NCI-H2227 (cell line): ENCODE results near the gene BEAN1.
A peak's percentile ranks its signal among the peaks of the same experiment; 100 is the strongest.

Experiments
- DNase-seq: peaks from one replicate; lab custom pipeline; 2025; ENCODE audit not compliant: unreplicated experiment; lab: John Stamatoyannopoulos, UW

BEAN1 gene

DNA sequence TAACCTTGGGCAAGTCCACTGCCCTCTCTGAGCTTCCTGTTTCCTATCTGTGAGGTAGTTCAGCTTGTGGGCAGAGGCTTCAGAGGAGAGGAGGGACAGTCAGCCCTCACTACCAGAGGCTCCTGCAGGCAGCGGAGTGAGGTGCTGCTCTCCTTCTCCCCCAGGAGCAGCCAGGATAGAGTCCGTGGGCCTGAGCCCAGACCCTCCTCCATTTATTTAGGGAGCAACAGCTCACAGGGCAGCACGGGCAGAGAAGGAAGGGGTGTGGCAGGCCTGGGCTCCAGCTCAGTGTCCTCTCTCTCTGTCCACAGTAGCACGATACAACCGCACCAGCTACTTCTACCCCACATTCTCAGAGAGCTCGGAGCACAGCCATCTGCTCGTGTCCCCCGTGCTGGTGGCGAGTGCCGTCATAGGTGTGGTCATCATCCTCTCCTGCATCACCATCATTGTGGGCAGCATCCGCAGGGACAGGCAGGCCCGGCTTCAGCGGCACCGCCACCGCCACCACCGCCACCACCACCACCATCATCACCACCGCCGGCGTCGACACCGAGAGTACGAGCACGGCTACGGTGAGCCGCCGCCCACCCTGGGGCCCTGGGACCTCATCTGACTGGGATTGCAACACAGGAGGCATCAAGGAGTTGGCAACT, 42.3 kb downstream of the BEAN1 start:
- DNase-seq, result no peak

DNA sequence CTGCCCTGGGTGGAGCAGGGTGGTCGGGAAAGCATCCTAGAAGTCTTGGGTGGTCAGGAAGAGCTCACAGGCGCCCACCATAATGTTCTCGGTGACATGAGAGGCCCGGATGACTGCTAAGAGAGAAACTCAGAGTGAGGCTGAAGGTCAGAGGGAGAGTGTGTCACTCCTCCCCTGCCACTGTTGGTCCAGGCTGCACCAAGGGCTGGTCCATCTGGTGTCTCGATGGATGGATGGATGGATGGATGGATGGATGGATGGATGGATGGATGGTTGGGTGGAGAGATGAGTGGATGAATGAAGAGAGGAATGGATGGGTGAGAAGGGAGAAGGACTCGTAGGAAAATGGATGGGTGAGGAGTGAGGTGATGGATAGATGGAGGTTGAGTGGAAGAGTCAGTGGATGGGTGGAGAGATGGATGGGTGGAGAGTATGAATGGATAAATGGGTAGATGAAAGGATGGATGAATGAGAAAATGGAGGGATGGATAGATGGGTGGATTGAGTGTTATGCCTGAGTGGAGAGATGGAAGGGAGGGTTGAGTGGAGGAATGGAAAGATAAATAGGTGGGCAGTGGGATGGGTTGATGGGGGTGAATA, 43.0 kb downstream of the BEAN1 start:
- no peak for DNase-seq

DNA sequence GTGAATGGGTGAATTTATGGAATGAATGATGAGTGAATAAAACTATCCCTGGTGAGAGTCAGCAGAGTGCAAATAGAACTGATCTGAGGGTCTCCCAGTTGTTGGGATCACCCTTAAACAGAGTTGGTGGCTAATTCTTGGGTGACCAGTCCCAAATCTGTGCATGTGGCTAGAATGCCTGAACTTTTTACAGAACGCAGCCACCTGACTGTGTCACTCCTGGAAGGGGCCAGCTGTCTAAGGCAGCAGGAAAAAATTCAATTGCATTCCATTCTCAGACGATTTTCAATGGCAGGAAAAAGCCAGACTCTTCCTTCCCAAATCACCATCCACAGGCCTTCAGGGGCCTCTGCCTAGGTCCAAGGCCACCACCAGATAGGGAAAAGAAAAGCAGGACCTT, 43.5 kb downstream of the BEAN1 start:
- no peak for DNase-seq

DNA sequence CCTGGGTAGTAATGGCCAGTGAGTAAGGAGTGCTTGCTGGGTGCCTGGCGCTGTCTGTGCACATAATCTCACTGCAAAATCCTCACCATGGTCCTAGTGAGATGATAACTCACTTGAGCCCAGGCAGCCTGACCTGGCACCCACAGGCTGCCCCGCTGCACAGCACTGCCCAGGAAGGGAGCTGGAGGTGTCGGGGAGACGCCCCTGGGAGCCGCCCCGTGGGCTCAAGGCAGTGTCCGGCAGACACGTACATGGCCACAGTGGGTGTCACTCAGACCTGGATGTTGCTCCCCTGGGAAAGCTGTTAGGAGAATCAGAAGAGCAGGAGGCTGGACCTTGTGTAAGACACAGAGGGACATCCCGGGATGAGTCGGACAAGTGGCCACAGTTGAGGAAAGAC, 44.2 kb downstream of the BEAN1 start:
- DNase-seq, result no peak

DNA sequence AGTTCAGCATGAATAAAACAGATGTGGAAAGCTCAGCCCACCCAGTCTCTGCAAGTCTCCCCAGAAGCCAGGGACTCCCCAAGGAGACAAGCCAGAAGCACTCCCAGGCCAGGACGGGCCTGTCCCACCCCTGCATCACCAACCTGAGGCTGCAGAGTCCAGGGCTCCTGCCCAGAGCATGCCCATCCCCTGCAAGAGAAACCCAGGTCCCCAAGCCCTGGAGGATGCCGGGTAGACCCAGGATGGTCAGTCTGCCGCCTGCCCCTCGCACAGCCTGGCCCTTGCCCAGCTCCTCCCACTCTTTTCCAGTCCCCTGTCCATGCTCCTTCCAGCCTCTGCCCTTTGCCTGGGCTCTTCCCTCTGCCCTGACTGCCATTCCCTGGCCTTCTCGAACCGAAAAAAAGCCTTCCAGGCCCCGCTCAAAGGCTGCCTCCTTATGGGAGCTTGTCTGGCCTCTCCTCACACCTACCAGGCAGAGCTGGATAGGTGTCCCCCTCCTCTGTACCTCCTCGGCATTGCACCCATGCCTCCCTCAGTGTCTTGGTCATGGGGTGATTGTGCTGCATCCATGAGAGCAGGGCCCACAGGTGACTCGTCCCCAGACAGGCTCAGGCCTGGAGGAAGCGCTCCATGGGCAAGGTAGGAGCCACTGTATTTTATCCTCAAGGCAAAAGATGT, 44.8 kb downstream of the BEAN1 start:
- no peak for DNase-seq

DNA sequence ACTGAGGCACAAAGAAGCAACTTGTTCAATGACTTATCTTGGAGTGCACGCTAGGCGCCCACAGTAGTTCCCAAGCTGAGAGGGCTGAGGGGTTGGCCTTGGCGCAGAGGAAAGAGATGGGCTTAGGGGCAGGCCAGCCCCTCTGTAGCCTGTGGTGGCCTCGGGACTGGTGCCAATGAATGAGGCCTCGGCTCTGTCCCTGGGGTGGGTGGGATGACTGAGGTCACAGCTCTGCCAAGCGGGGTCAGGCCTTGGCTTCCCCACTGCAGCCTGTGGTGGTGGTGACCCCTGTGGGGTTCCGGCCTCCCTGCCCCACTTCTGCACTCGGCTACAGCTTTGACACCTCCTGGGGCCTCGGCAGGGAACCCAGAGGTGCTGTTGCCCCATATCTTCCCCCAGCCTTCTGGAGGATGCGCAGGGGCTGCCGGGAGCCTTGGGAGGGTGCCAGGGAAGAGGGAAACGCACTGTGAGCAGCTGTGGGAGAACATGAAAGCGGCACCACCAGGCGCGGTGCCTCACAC, 46.0 kb downstream of the BEAN1 start:
- DNase-seq, result no peak

DNA sequence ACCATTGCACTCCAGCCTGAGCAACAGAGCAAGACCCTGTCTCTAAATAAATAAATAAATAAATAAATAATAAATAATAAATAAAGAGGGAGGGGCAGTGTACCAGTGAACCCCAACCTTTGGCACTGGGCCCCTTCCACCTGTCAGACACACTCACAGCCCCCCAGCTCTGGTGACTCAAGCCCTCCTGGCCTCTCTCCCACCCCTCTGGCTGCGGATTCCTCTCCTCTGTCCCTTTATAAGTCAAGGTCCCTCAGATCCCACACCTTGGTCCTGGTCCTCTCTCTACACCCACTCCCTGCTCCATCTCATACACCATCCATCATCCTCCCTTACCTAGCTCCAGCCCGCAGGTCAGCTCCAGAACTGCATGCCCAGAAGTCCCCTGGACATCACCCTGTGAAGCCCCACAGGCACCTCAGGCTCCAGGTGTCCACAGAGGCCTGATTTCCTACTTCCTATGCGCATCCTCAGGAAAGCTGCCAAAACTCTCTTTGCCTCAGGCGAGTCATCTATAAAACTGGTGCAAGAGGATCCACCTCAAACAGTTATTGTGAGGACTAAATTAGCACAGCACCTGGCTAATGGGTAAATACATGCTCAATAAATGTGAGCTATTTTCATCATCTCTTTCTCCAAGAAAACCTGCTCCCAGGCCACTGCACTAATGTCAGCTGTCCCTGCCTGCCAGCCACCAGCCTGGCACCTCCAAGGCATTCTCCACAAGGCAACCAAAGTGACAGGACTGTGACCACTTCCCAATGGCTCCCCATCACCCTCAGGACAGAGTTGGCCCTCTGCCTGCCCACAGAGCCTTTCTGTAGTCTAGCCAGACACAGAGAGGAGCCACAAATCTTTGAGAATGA, 46.8 kb downstream of the BEAN1 start:
- no peak for DNase-seq

DNA sequence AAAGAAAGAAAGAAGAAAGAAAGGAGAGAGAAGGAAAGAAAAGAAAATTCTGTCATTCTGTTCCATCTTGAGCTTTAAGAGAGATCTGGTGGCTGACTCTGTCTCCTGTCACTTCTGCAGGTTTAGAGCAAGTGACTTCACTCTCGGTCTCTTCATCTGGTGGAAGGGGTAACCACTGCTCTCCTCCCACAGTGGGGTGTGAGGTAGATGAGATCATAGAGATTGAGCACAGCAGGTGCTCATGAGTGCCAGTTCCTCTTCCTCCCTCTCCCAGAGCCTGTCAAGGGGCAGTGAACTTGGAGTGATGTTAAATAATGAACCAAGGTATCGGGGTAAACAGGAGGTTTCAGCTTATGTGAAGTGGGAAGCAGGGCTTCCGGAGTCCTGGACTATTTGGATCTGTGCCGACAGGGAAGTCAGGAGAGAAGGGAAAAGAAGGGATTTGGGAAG, 47.7 kb downstream of the BEAN1 start:
- DNase-seq, result no peak

DNA sequence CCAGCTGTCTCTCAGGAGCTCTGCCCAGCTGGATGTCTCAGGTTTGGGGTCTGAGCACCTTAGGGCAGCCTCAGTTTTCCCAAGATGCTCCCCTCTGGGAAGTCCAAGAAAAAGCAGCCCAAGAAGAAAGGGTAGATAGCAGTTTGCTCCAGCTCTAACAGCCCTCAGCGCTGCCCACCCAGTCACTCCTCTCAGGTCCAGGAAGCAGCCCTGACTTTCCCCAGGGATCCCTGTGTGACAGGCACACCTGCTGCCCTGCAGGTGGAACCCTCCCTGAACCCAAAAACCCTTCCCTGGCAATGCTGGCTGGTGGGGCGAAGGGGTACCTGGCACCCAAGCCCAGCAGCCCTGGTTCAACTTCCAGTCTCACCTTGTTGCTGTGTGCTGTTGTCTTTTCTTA, 48.1 kb downstream of the BEAN1 start:
- no peak for DNase-seq

DNA sequence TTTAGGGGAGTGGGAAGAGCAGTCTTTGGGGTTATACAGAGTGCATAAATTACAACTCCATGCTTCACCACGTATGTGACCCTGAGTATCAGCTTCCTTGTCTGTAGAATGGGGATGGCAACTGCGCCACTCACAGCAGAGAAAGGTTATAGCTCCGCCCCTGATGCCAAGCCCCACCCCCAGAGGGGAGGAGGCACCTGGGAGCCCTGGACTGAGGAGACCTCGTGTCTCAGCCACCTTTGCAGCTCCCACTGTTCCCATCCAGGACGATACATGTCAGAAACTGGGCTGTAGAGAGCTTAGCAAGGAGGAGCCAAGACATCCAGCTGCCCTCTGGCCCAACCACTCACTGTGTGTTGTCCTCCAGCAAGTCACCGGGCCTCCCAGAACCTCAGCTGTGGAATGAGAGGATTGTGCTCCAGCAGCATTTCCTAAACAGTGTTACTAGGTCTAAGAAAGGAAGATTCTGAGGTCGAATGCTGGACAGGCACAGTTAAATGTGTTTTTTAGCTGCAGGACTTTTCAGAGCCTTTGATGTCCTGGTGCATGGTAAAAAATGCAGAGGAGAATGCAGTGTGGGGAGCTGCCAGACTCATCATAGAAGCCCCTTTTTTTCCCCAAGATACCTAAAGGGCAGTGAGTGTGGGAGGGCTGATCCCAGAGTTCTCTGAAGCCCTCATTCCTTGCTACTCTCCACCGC, 49.4 kb downstream of the BEAN1 start:
- DNase-seq, result no peak

DNA sequence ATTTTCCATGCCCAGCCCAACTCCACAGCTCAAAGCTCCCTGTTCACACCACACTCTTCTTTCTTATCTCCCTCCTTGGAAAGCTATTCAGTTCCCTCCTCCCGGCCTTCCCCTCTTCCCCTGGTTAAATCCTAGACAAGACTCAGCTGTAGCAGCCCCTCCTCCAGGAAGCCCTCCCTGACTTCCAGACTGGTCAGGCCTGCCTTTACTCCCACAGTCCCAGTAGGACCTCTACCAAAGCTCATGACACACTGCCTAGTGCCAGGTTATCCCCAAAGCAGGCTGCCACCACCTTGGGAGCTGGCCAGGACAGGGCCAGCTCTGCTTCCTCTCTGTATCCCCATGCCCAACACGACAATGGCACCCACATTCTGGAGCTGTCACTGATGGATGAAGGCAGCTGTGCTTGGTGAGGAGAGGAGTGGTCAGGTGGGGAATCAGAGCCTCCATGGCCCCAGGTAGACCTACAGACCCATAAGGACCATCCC, 50.0 kb downstream of the BEAN1 start:
- no peak for DNase-seq

DNA sequence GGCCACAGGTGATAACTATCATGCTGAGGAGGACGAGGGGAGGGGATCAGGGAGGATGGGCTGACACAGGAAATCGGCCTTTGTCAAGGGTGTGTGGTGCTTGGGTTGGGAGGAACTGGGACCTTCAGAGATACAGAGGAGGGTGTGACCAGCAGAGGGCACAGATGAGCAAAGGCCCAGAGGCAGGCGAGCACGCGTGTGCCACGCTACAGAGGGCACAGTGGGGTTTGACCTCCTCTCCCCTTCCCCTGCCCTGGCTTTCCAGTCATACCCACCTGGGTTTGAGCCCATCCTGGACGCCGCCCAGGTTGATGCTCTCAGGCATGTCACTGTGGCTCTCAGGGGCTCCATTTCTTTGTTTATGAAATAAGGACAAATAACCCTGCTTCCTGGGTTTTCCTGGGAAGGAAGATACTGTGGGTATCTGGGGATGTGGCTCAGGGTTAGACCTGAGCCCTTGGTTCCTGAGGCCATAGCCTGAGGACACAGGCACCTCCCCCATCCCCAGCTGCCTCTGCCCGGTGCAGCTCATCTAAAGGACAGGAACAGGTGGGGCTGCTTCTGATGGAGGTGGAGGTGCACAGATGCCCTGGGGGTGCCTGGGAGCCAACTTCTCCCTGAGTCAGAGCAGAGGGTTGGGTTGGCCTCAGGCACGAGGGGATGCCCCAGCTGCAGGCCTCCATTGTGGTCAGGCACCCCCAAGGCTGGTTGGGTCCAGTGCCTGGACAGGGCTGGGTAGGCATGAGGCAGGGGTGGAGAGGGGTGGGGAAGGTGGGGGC, 51.8 kb downstream of the BEAN1 start:
- no peak for DNase-seq

DNA sequence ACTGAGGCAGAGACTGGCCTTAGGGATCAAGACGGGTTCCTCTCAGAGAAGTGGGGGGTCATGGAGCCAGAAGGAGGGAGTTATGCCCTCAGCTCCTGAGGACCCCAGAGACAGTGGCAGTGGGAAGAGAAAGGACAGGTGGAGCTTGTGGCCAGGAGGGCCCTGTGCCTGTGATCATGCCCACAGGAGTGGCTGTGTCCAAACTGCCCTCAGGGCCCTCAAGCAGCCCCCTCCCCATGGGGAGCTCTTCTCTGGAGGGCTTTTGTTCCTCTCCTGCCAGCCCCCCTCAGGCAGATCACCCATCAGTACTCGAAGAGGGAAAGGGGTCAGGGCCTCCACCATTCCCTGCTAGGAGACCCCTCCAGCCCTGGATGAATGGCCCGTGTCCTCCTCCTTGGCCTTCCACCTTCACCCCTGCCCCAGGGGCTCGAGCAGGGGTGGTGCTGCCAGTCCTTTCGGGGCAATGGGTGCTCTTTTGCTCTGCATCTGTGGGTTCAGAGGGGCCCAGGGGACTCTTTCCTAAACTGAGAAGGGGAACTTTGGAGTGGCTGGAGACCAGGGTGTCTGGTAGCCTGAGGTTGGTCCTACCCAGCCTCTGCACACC, 52.7 kb downstream of the BEAN1 start:
- DNase-seq, result no peak

DNA sequence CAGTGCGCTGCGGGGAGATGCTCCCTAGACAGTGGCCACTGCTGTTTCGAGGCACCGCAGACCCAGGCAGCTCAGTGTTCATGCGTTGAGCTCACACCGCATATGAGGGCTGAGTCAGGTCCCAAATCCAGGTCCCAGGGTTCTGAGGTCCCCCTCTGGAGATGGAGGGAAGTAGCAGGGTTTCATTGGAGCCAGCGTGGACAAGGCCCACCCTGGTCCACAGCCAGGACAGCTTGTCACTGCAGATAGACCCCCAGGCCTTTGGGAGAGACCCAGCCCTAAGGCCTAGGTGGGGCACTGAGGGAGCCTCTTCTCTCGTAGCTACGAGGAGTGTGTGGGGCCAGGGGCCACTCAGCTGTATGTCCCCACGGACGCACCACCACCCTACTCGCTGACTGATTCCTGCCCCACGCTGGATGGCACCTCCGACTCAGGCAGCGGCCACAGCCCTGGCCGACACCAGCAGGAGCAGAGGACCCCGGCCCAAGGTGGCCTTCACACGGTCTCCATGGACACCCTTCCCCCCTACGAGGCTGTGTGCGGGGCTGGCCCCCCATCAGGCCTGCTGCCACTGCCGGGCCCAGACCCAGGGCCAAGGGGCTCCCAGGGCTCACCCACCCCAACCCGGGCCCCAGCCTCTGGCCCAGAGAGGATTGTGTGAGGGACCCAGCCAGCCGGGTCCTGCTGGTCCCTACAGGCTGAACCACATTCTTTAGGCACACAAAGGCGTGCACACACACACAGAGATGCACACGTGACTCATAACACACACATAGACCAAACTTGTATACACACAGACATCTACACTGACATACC, 53.4 kb downstream of the BEAN1 start:
- DNase-seq, result no peak

DNA sequence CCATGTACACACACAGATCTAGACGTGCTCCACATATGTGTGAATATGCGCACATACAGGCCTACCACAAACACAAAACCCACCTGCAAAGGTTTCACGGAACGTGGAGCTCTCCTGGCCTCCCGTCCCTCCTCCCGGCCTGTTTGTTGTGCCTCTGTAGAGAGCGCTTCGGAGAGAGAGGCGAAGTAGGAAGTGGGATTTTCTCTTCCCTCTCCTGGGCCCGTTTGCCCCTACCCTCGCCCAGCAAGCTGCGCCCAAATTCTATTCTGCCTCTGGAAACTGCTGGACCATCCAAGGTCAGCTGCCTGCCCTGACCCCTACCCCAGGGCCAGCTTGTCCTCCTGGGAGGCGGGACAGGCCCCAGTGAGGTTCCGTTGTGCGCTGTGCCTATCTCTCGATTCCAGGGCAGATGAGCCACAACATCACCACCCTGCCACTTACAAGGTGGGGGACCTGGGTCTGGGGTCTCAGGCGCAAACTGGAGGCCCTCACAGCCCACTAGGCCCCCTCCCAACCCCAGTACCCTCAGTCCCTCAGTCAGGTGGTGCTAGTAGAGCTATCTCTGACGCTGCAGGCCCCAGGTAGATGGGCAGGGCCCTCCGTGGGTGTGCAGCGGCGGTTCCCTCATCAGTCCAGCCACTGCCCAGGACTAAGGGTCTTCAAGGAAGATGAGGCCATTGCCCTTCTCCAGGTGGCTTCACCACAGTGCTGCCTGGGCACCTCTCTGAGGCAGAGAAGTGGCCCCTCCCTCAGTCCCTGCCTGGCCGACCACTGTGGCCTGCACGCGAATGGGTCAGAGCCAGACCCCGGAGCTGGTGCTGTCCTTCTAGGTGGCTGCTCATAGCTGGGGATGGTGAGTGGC, 54.2 kb downstream of the BEAN1 start:
- DNase-seq, result no peak

DNA sequence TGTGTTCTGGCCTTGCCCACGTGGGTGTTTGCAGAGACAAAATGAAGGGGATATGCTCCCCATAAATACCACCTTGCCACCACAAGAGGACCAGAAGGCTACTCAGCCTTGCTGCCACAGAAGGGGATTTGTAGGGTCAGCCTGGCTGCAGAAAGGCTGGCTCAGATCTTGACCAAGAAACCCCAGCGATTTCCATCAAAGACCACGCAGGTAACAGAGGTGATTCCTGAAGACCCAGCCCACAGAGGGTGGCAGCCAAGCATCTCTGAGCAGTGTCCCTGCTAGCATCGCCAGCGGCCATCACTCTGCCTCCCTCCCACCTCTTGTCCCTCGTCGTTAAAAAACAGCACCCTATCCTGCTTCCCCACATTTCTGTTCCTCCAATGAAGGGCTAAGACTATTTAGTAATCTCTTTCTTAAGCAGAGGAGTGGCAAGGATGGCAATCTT, 54.9 kb downstream of the BEAN1 start:
- no peak for DNase-seq

DNA sequence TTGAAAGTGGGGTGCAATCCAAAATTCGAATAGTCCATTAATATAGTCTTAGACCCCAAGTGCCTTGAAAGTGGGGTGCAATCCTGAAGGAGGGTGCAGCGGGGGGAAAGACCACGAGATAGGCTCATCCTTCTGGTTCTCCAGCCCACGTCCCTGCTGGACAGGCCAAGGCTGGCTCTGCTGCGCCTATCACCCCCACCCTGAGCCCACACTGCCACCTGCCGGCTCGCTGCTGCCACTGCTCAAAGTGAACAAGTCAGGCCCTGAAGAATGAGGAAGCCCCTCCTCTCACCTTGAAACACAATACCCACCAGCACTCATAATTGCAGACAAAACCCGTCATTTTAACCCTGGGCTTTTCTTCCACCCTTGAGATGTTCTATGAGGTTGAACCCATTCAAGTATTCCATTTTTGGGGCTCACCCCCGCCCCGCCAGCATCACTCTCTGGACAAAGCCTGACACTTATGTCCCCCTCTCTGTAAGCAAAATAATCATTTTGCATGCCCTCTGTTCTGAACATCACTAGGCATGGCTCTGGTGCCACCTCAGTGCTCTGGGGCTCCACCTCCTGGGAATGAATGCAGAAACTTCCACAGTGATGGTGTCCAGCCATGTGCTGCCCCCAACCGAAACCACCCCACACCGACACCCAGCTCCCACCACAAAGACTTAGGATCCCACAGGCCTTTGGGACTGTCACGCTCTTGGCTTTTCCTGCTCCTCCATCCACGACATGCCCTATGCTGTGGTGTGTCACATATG, 56.8 kb downstream of the BEAN1 start:
- DNase-seq, result peak; percentile 77
